GM19467 (cell line): Measurements from ENCODE around the gene ADM5.

Source experiments
- ATAC-seq: cut with Tn5 transposase; IDR thresholded peaks from one replicate; pipeline ENCODE4 v1.9.1; 2021; ENCODE audit warnings: mild to moderate bottlenecking, moderate library complexity; ENCODE audit not compliant: unreplicated experiment

The ADM5 gene, protein sequence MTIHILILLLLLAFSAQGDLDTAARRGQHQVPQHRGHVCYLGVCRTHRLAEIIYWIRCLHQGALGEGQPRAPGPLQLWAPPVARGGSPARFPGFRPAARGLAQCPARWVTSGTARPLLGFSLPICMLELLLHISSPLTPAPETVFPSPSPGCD

DNA sequence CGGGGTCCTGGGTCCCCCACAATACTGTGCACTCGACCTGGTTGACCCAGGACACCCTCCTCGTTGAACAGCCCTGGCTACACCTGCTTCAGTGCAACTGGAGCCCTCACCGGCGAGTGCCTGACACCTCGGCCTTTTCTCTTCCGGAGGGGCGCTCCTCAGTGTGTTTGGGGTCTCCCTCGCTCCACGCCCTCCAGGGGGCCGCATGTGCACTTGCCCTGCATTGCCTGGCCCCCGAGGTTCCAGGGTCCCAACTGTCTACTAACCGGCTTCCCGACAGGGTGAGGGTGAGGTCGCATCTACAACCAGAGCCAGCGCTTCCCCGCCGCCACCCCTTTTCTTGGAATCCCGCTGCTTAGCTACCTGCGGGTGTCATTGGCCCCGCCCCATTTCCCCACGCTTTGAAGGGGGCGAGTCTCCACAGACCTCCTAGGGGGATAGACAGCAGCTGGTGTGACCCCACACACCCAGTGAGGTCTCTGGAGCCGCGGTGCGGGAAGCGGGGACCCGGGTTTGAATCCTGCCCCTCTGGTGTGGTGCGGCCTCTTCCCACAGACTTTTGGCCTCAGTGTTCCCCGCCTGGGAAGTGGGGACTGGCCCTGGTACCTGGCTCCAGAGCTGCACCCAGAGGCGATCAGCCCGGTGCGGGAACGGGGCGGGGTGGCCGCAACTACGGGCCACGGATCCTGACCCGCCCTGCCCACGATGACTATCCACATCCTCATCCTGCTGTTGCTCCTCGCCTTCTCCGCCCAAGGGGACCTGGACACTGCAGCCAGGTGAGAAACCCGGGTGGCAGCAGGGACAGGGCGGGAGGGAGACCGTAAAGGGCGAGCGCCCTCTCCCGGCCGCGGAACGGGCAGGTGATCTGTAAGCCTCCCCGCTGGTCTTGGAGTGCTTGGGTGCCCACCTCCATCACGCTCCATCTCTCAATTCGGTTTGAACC, at the start of gene ADM5:
ADM5 (plus strand) TSS at position 462 of the 946 bp plus-strand sequence; CDS start at position 706, 244 bp downstream.
- no peak for ATAC-seq

DNA sequence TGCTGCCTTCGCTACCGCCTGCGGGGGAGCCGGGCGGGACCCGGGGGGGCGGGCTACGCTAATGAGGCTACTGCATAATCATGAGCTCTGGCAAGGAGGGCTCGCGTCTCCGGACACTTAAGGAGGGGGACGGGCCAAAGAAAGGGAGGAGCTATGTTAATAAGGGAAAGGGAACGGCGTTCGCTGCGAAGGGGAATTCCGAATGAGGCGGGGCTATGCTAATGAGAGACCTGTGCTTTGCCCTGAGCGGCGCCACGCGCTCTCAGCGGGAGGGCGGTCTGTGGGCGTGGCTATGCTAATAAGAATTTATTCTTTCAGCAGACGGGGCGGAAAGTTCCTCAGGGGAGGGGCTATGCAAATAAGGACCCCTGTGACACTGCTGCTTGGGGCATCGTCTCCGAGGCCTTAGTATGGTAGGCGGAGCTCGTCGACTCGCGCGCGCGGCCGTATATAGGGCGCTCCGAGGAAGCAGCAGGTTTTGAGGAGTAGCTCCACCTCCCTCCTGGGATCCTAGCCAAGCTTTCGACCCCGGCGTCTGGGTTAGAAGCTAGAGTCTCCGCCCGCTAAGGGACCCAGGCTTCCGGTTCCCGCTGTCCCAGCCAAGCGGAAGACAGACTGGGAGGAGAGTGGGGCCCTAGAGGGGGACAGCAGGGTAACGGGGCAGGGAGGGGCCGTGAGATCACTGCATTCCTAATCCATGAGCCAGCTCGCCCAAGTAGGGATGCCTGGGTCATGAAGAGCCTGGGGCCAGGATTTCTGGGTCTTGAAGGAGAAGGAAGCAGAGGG, 49.1 kb upstream of the ADM5 start, which contains the start of gene RRAS:
RRAS (minus strand) TSS at position 31 of the 786 bp plus-strand sequence. CDS start 45 bp downstream, outside the sequence.
- ATAC-seq, result peak; percentile 52

DNA sequence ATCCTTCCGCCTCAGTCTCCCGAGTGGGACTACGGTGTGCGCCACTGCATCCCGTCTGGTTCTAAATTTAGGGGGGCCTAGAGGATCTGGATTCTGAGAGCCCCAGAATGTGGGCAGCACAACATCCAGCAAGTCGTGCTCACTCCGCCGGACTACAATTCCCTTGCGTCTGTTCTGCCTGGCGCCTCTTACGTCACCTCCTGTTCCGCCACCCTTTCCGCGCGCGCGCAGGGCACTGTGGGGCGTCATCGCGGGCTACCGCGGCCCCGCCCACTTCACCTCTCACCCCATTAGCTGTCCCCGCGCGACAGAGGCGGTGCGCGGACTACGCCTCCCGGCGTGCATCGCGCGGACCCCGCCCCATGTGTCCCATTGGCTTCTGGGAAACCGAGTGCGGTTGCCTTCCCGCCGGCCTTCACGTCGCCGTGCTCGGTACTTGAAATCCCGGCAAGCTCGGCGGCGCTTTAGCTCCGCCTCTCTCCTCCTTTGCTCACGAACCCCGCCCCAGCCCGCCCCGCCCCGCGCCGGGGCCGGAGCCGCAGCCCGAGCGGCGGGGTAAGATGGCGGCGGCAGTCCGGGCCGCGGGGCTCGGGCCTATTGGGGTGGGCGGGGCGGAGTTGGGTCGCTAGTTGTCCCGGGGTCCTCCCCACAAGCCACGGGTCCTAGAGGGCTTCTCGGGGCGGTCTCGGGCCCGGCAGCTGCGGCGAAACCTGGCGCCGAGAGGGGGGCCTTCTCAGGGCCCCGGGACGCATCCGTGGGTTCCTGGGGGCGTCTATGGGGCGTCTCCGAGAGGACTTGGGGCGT, 47.5 kb upstream of the ADM5 start, which contains the start of gene SCAF1:
SCAF1 (plus strand) TSS at position 522 of the 804 bp plus-strand sequence. CDS start 2,818 bp downstream, outside the sequence.
- peak; percentile 61 for ATAC-seq

DNA sequence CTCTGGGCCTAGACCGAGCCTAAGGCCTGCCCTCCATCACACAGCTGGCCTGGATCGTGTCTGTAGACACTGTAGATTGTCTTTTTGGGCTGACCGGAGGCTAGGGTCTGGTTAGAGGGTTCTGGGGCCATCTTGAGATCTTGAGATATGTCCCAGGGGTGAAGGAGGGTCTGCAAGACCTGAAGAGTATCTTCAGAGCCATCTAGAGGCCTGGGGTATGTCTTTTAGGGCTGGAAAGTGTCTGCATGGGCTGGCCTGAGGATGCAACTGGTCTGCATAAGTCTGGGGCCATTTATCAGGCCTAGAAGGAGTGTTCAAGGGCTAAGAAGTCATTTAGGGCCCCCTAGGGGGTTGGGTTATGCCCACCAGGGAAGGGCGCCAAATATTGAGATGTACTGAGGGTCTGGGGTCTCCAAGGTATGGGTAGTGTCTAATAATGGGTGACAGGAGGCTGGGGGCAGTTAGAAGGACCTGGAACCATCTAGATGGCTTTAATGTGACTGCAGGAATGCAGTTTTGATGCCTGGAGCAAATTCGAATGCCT, 46.8 kb upstream of the ADM5 start:
- no peak for ATAC-seq

DNA sequence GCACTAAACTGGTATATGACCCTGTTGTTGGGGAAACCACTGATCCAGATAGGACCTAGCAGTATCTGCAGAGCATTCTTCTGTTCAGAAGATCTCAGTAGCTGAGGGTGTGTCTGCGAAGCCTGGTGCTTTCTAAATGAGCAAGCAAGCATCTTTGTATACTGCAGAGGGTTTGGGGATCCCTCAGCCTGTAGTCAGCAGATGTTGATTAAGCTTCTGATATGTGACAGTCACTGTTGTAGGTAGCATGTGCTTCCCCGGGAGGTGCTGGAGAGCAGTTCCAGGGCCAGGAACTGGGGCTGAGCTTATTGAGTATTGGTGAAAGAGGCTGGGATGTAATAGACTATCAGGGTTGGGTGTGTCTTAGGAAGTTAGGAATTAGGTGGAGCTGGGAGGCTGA, 45.9 kb upstream of the ADM5 start:
- ATAC-seq, result no peak

DNA sequence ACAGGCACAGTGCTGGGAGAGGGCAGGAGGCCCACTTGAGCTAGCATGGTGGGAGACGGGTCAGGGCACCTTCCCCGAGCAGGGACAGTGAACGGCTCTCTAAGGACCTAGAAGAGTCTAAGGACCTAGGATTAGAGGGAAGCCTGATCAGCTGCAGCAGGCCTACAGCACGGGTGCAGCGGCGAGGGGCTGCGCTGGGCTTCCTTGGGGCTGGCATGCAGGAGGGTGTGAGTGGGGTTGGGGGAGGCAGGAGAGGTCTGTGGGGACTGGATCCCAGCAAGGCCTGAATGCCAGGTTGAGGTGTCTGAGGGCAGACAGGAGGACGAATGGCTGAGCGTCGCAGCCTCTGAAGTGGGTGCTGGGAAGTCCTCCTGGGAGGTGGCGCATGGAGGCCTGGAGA, 43.8 kb upstream of the ADM5 start:
- ATAC-seq, result no peak

DNA sequence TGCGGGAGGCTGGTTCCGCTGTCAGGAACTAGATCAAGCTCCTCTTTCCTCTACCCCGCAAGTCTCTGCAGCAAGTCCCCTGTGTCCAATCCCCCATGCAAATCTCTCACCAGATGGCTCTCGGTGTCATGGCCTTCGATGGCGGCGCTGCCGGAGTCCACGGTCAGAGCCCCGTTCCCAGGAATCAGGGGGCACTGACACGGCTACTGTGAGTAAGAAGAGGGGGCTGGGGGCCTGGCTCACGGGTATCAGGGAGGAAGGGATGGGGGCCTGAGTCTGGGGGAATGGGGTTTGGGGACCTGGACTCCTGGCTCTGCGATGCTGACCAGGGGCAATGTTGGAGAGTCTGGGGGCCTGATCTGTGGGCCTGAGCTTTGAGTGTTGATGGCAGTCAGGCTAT, 43.4 kb upstream of the ADM5 start:
- ATAC-seq, result no peak

DNA sequence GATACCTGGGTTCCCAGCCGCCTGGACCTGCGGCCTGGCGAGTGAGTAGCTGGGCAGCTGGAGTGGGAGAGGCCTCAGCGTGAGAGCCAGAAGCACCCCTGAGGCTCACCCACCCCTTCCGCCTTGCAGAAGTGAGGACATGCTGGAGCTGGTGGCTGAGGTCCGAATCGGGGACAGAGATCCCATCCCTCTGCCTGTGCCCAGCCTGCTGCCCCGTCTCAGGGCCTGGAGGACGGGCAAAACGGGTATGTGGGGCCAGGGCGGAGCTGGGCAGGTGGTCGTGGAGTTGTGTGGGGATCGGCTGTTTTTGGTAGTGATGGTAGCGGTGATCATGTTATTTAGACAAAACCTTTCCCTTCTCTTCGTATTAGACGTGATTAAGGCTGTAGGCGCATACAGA, 42.8 kb upstream of the ADM5 start:
- ATAC-seq, result no peak

DNA sequence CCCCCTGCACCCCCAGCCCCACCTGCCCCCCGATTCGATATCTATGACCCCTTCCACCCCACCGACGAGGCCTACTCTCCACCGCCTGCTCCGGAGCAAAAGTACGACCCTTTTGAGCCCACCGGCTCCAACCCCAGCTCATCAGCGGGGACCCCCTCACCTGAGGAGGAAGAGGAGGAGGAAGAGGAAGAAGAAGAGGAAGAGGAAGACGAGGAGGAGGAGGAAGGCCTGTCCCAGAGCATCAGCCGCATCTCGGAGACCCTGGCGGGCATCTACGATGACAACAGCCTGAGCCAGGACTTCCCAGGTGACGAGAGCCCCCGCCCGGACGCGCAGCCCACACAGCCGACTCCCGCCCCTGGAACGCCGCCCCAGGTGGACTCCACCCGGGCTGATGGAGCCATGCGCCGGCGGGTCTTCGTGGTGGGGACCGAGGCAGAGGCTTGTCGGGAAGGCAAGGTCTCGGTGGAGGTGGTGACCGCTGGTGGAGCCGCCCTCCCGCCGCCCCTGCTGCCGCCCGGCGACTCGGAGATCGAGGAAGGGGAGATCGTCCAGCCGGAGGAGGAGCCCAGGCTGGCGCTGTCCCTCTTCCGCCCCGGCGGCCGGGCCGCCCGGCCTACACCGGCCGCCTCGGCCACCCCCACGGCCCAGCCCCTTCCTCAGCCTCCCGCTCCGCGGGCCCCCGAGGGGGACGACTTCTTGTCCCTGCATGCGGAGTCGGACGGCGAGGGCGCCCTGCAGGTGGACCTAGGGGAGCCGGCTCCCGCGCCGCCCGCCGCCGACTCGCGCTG, 38.2 kb upstream of the ADM5 start:
- no peak for ATAC-seq

DNA sequence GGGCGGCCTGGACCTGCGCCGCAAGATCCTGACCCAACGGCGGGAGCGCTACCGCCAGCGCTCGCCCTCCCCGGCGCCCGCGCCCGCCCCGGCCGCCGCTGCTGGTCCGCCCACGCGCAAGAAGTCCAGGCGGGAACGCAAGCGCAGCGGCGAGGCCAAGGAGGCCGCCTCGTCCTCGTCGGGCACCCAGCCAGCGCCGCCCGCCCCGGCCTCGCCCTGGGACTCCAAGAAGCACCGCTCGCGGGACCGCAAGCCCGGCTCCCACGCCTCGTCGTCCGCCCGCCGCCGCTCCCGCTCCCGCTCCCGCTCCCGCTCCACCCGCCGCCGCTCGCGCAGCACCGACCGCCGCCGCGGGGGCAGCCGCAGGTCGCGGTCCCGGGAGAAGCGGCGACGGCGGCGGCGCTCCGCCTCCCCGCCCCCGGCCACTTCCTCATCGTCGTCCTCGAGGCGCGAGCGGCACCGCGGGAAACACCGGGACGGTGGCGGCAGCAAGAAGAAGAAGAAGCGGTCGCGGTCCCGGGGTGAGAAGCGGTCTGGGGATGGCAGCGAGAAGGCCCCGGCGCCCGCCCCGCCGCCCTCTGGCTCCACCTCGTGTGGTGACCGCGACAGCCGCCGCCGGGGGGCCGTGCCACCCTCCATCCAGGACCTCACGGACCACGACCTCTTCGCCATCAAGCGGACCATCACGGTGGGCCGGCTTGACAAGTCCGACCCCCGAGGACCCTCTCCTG, 37.4 kb upstream of the ADM5 start:
- ATAC-seq, result no peak

DNA sequence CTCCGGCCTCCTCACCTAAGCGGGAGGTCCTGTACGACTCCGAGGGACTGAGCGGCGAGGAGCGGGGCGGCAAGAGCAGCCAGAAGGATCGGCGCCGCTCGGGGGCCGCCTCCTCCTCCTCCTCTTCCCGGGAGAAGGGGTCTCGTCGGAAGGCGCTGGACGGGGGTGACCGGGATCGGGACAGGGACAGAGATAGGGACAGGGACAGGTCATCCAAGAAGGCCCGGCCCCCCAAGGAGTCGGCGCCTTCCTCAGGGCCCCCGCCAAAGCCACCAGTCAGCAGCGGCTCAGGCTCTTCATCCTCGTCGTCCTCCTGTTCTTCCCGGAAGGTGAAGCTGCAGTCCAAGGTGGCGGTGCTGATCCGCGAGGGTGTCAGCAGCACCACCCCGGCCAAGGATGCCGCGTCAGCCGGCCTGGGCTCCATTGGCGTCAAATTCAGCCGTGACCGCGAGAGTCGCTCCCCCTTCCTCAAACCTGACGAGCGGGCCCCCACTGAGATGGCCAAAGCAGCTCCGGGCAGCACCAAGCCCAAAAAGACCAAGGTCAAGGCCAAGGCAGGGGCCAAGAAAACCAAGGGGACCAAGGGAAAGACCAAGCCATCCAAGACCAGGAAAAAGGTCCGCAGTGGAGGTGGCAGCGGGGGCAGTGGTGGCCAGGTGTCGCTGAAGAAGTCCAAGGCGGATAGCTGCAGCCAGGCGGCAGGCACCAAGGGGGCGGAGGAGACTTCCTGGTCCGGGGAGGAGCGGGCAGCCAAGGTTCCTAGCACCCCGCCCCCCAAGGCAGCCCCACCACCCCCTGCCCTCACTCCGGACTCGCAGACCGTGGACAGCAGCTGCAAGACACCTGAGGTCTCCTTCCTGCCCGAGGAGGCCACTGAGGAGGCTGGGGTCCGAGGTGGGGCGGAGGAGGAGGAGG, 36.6 kb upstream of the ADM5 start:
- ATAC-seq, result no peak

DNA sequence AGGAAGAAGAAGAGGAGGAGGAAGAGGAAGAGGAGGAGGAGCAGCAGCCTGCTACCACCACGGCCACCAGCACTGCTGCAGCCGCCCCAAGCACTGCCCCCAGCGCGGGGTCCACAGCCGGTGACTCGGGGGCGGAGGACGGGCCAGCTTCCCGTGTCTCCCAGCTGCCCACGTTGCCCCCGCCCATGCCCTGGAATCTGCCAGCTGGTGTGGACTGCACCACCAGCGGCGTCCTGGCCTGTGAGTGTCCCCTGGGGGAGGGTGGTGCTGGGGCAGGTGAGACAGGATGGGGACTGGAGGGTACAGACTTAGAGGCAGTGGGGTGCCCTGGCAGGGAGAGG, 36.0 kb upstream of the ADM5 start:
- no peak for ATAC-seq

DNA sequence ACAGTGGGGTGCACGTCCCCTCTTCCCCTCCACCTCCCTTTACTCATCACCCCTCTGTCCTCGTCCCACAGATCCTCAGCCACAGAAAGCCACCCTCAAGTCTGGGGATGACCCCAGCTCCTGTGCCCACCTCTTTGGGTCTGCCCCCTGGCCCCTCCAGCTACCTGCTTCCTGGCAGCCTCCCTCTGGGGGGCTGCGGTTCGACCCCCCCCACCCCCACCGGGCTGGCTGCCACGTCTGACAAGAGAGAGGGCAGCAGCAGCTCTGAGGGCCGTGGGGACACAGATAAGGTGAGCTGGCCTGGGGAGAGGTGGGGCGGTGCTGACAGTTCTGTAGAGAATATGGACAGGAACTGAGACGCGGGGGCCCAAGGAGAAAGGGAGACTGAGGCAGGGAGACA, 34.8 kb upstream of the ADM5 start:
- ATAC-seq, result no peak

DNA sequence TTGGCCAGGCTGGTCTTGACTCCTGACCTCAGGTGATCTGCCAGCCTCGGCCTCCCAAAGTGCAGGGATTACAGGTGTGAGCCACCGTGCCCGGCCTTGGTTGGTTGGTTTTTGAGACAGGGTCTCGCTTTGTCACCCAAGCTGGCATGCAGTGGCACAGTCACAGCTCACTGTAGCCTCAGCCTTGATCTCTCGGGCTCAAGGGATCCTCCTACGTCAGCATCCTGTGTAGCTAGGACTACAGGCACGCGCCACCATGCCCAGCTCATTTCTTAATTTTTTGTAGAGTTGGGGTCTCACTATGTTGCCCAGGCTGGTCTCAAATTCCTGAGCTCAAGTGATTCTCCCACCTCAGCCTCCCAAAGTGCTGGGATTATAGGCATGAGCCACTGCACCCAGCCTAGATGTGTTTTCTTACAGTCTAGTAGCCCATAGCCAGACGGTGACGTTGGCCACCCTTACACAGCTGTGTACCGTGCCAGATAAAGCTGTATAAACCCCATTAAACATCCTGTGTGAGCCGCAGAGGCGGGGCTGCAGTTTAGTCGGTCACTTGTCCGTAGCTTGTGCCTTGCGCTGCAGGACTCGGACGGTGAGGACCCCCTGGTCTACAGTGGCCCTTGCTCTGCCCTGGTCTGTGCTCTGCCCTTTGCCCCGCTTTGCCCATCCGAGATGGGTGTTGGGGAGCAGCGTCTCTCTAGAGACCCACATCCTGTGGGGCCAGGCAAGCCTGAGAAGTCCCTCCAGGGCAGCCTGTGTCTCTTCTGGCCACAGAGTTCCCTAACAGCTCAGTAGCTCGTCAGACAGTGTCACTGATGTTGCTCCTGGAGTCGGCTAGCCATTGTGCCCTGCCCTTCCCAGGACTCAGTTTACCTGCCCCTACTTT, 33.6 kb upstream of the ADM5 start:
- ATAC-seq, result no peak

DNA sequence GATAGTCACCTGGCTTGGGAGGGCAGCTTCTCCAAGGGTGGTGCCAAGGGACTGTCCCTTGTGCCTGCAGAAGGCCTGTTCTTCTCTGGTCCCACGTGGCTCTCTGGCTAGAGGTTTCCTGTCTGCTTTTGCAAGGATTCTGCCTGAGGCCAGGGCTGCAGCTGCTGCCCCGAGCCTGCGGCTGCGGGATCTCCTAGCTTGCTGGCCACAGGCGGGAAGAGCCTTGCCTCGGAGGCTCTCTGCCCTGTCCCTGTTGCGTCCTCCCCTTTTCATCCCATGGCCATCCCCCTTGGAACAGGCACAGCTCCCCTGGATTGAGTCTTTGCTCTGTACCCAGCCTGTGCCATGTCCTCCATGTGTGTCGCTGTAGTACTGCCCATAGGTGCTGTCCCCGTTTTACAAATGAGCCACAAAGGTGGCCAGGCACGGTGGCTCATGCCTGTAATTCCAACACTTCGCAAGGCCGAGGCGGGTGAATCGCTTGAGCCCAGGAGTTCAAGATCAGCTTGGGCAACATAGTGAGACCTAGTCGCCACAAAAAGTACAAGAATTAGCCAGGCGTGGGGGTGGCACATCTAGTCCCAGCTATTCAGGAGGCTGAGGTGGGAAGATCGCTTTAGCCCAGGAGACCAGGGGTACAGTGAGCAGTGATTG, 32.8 kb upstream of the ADM5 start:
- ATAC-seq, result no peak

DNA sequence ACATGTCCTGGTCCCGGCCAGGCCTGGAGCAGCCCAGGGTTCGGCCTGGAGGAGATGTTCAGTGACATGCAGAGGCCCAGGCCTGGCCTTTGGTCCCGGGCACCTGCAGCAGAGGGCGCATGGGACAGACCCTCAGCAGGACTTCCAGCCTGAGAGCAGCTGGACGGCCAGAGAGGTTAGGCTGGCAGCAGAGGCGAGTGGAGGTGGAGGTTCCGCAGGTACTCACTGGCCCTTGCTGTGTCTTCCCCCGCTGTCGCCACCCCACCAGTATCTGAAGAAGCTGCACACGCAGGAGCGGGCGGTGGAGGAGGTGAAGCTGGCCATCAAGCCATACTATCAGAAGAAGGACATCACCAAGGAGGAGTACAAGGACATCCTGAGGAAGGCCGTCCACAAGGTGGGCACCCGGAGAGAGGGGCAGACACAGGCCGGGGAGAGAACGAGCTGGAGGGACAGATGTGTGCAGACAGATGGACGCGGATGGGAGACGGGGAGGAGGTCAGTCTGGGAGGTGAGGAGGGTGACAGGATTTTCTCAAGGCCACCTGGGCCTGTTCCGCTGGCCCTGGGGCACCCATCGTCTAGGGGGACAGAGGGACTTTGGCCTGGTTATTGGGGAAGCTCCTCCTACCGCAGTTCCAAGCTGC, 31.8 kb upstream of the ADM5 start:
- no peak for ATAC-seq
